Esophagus squamous epithelium (tissue), 5 donors: ENCODE results near the gene DUSP22. TPM values are rescaled to one million over a fixed set of nuclear protein-coding genes. Genes with fewer than 3 reads are reported as not detected.
A peak's percentile ranks its signal among the peaks of the same experiment; 100 is the strongest.

ENCODE experiments used
- DNase-seq: peaks from one replicate; lab custom pipeline; 2025; lab: John Stamatoyannopoulos, UW
- H3K27ac ChIP-seq, 4 donors: fragments of 200-600 bp; sonication (generic); one replicate each; pipeline ENCODE4 v1.5.1; 2016 to 2019; ENCODE audit warnings: mild to moderate bottlenecking in 1 of 4
- H3K27me3 ChIP-seq, 4 donors: fragments of 200-600 bp; sonication (generic); 1 replicate in 3 of 4; 2 replicates in 1 of 4; pipeline versions ENCODE4 v1.5.1 to v1.6.0; 2017 to 2021; ENCODE audit warnings: antibody characterized with exemption in 1 of 4
- H3K36me3 ChIP-seq, 3 donors: fragments of 200-600 bp; sonication (generic); one replicate each; pipeline ENCODE4 v1.5.1; 2016 to 2019
- H3K4me1 ChIP-seq, 3 donors: fragments of 200-600 bp; sonication (generic); one replicate each; pipeline ENCODE4 v1.5.1; 2017 to 2019
- H3K4me3 ChIP-seq, 4 donors: fragments of 200-600 bp; sonication (generic); 1 replicate in 3 of 4; 2 replicates in 1 of 4; pipeline ENCODE4 v1.5.1; 2016 to 2019; ENCODE audit warnings: mild to moderate bottlenecking in 2 of 4, moderate library complexity in 1 of 4
- H3K9me3 ChIP-seq, 3 donors: fragments of 200-600 bp; sonication (generic); one replicate each; pipeline ENCODE4 v1.5.1; 2016 to 2019
- CTCF ChIP-seq, 6 experiments: fragments of 450-650 bp in 4 of 6; fragments of 200-600 bp in 2 of 6; sonication (generic) in 2 of 6; IDR thresholded peaks; one replicate each; pipeline ENCODE4 v1.5.1; 2016 to 2019; ENCODE audit warnings: antibody characterized with exemption in 6 of 6, mild to moderate bottlenecking in 4 of 6, moderate library complexity in 4 of 6
- POLR2A ChIP-seq, 4 donors: fragments of 450-650 bp; IDR thresholded peaks; one replicate each; pipeline ENCODE4 v1.6.1; 2017; ENCODE audit warnings: antibody characterized with exemption in 4 of 4, mild to moderate bottlenecking in 4 of 4, moderate library complexity in 3 of 4
- WGBS, 2 donors: methylation state at CpG; one replicate each; pipeline ENCODE4 v1.1.5; 2018; 5-methylcytosine and 5-hydroxymethylcytosine counted together
- intact Hi-C: fragments of 100-400 bp; cut with DNase I; formaldehyde crosslinking; loops from one replicate; pipeline ENCODE4 v1.15.0; 2022
- total RNA-seq, 4 donors: library from RNA; depleted of rRNA; stranded (reverse); fragments of >200 nt; gene quantifications; one replicate each; pipeline ENCODE4 v1.1.0, GENCODE V29; 2016
- donor health status: DM: yes; HTN: yes; CAD: no.

Gene DUSP22
- total RNA-seq, 4 donors from 2014 or later: 34.2 to 54.6 (median 45.2) TPM

DNA sequence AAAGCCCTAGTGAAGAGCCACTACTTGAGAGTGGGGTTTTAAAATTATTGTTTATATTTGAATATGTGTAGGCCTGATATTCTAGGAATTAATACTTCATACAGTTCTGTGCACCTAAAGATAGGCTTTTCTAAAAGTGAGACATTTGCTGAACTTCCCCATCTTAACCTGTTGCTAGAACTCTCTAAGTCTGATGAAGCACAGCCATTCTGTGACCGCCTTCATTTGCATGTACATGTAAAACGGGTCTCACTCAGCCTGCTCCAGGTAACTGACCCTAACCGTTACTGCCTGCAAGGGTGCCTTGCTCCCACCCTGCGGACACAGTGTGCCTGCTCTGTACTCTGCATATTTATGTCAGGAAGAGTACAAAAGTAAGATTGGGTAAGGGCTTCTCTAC is 54.9 kb downstream of the DUSP22 start:
- WGBS, 2 donors: 86 to 91% methylated on average over 4 of the region's 4 CpGs
- intact Hi-C loops: no loop called here
- peaks cover 0 to 66% (median 5%) of the 10 kb centered on the region in 3 donors for H3K36me3 ChIP-seq
- H3K27ac ChIP-seq: no peak overlapping the region
- H3K9me3 ChIP-seq: no peaks in the 10 kb centered on the region
- TF ChIP-seq POLR2A (IDR thresholded peaks at IDR 0.05) (no peak), CTCF (IDR thresholded peaks at IDR 0.05) (peak in 1 of 6 experiments; percentile 4)
- H3K27me3 ChIP-seq: no peaks in the 10 kb centered on the region
- no peaks in the 10 kb centered on the region for H3K4me1 ChIP-seq
- H3K4me3 ChIP-seq: no peak overlapping the region
- DNase-seq: no peak

DNA sequence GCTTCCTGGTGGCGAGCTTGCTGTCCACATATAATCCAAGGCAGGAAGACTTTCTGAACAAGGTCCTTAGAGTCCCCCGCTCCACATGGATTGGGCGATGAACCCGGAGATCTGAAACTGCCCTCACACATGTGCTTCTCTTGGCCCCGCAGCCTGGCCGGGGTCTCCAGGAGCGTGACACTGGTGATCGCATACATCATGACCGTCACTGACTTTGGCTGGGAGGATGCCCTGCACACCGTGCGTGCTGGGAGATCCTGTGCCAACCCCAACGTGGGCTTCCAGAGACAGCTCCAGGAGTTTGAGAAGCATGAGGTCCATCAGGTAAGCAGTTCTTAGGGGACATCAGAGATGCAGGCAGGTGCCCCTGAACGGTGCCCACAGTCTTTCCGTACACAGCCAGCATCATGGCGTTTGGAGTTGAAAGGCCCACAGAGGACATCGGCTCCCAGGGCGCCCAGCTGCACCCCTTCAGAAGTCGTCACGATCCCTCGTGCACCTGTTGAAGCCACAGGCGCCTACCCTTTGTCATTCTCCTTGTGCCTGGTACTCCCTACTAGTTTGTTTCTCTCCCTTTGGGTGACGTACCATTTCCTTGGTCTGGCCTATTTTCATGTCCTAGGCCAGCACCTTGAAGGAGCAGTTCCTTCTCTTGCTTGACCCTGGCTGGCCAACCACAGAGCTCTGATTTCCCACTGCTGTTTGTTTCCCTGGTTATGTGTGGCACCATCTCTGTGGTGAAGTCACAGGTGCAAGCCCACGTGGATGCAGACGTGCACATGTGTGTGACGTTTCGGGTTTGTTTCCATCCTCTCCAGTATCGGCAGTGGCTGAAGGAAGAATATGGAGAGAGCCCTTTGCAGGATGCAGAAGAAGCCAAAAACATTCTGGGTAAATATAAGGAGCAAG is 55.9 kb downstream of the DUSP22 start:
- TF ChIP-seq CTCF (IDR thresholded peaks at IDR 0.05) (no peak), POLR2A (IDR thresholded peaks at IDR 0.05) (no peak)
- peaks cover 0 to 74% (median 5%) of the 10 kb centered on the region in 3 donors for H3K36me3 ChIP-seq
- intact Hi-C loops: no loop called here
- H3K4me1 ChIP-seq: no peaks in the 10 kb centered on the region
- no peaks in the 10 kb centered on the region for H3K27me3 ChIP-seq
- no peak for DNase-seq
- no peak overlapping the region for H3K27ac ChIP-seq
- no peaks in the 10 kb centered on the region for H3K9me3 ChIP-seq
- H3K4me3 ChIP-seq: no peak overlapping the region
- WGBS, 2 donors: 91 to 93% methylated on average over 27 of the region's 27 CpGs

DNA sequence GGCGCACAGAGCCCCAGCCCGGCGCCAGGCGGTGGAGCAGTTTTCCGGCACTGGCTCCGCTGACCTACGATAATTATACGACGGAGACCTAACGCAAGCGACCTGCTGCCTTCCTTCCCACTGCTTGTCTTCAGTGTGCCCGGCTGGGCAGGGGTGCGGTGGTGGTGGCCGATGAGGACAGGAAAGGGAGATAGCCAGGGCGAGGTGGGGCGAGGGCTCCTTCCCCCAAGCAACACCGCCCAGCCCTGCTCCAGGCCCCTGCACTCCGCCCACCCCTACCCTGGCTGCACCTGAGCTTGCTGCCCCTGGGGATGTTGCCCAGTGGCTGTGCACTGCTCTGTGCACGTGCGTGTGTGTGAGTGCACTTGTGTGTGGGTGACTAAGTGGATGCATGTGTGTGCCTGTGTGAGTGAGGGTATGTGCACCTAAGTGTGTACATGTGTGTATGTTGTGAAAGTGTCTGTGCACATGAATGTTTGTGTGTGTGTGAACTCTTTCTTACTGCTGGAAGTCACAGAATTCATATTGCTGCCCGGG is 56.6 kb downstream of the DUSP22 start:
- H3K27me3 ChIP-seq: no peaks in the 10 kb centered on the region
- H3K9me3 ChIP-seq: no peaks in the 10 kb centered on the region
- H3K36me3 ChIP-seq: peaks cover 0 to 74% (median 5%) of the 10 kb centered on the region in 3 donors
- intact Hi-C loops: no loop called here
- WGBS, 2 donors: 90 to 91% methylated on average over 21 of the region's 21 CpGs
- no peak for TF ChIP-seq POLR2A (IDR thresholded peaks at IDR 0.05)
- no peak for TF ChIP-seq CTCF (IDR thresholded peaks at IDR 0.05)
- no peak for DNase-seq
- no peak overlapping the region for H3K27ac ChIP-seq
- H3K4me3 ChIP-seq: no peak overlapping the region
- H3K4me1 ChIP-seq: no peaks in the 10 kb centered on the region

DNA sequence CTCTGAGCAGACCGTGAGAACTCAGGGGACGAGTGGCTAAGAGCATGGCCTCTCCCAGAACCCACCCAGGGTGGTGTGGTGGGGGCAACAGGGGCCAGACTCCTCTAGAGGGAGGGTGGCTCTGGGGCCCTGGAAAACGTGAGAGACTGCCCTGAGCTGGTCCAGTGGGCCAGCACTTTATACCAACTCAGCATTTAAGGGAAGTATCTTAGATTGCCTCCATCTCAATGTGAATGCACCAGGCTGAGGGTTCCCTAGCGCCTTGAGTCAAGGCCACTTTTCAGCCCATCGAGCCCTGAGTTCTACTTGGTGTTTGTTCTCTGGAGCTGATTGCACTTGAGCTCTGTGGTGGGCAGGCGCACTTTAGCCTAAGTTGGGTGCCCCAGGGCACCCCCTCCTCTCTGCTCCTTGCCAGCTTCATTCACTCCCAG is 57.2 kb downstream of the DUSP22 start:
- Histone ChIP-seq H3K36me3 (peaks cover 0 to 74% (median 5%) of the 10 kb centered on the region in 3 donors), H3K4me1 (no peaks in the 10 kb centered on the region), H3K4me3 (no peak overlapping the region), H3K9me3 (no peaks in the 10 kb centered on the region), H3K27ac (no peak overlapping the region), H3K27me3 (no peaks in the 10 kb centered on the region)
- intact Hi-C loops: no loop called here
- no peak for TF ChIP-seq CTCF (IDR thresholded peaks at IDR 0.05)
- no peak for TF ChIP-seq POLR2A (IDR thresholded peaks at IDR 0.05)
- 77 to 83% methylated on average over 6 of the region's 6 CpGs for WGBS, 2 donors
- no peak for DNase-seq

DNA sequence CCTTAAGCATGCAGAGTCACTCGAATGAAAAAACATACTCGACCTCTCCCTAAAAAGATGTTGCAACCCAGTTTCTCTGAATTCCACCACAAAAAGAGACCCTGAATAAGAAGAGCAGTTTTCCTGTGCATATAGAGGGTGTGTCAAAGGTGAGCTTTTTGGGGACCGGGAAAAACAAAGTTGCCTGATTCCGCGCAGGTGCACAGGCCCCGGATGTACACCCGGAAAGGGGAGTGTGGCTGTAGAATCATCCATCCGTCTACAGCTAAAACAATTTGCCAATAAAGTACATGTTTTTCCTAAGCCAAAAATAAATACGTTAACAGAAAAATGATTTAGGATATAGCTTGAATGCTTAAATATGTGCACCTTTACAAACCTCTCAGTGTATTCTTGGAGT is 58.1 kb downstream of the DUSP22 start:
- Histone ChIP-seq H3K27me3 (no peaks in the 10 kb centered on the region), H3K36me3 (peaks cover 0 to 74% (median 5%) of the 10 kb centered on the region in 3 donors), H3K9me3 (no peaks in the 10 kb centered on the region), H3K4me1 (no peaks in the 10 kb centered on the region), H3K27ac (no peak overlapping the region), H3K4me3 (no peak overlapping the region)
- no peak for TF ChIP-seq POLR2A (IDR thresholded peaks at IDR 0.05)
- TF ChIP-seq CTCF (IDR thresholded peaks at IDR 0.05): no peak
- WGBS, 2 donors: 90% methylated on average over 9 of the region's 9 CpGs
- intact Hi-C loops: no loop called here
- DNase-seq: no peak
